HG02970 (cell line): Measurements from ENCODE around the gene CFAP97.
"Not testable (repeated sequence)": the region's sequence is repeated elsewhere in the genome, so short reads cannot be mapped to it uniquely, and the experiment has no call there.

Source experiments
- ATAC-seq: cut with Tn5 transposase; IDR thresholded peaks from one replicate; pipeline ENCODE4 v1.9.1; 2021; ENCODE audit warnings: mild to moderate bottlenecking, moderate library complexity, moderate number of reproducible peaks; ENCODE audit not compliant: unreplicated experiment, low FRiP score

Gene CFAP97

DNA sequence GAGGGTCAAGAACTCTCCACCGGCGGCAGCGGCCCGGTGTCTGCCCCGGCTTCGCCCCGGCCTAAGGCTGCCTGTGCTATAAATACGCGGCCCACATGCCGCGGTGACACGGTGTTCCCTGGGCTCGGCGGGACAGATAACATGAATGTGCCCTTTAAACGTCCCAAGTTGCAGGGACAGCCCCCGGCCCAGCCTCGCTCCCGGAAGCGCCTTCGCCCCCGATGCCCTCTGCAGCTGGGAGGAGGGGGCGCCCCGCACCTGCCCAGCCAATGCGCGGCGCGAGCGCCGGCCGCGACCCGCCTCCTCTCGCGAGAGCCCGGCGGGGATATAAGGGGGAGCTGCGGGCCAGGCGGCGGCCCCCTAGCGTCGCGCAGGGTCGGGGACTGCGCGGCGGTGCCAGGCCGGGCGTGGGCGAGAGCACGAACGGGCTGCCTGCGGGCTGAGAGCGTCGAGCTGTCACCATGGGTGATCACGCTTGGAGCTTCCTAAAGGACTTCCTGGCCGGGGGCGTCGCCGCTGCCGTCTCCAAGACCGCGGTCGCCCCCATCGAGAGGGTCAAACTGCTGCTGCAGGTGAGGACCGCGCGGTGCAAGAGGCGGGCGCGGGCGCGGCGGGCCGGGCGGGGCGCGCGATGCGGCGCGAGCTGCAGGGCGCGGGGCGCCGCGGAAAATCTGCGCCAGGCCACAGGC, 60.7 kb downstream of the CFAP97 start, which contains the start of gene SLC25A4:
Gene SLC25A4 (plus strand): TSS at position 355 of the 689 bp plus-strand sequence. CDS start 107 bp downstream, at position 462.
- ATAC-seq = peak; percentile 94

- ATAC-seq = no peak
These were observed 61.3 kb downstream of the CFAP97 start for GRCh38 chr4:185142564-185142911.

GRCh38 chr4:185141777-185142176, 62.0 kb downstream of the CFAP97 start:
- ATAC-seq = no peak

- no peak for ATAC-seq
These were observed 64.1 kb downstream of the CFAP97 start for GRCh38 chr4:185139736-185140135.

- no peak for ATAC-seq
These were observed 65.6 kb downstream of the CFAP97 start for GRCh38 chr4:185138161-185138560.

DNA sequence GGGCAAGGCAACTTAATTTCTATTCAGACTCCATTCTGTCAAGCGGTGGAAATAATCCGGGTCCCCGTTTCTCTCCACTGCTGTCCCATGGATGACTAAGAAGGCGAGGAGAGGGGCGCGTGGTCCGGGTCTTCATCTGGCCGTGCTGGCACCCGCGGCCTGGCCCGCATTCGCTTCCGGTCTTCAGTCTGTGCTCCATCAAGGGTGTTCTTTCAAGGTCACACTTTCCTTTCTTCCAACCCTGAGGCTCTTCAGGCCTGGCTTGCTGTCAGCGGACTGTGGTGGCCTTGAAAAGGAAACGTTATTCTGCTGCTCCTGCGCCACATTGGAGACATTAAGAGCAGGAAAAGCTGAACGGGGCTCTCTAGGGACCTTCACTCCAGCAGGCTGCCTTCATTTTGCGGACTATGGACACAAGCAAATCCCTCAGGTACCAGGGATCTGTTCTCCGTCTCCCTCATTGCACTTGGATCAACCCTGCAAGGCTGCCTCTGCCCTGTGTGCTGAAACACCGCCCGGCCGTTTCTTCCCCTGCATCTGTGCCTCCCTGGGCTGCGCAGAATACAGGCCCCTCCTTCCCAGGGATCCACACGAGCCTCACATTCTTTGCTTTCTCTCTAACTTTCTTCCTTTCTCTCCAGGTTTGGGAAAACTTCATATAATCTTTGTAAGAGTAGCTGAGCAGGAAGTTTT, 66.4 kb downstream of the CFAP97 start:
- ATAC-seq = no peak

DNA sequence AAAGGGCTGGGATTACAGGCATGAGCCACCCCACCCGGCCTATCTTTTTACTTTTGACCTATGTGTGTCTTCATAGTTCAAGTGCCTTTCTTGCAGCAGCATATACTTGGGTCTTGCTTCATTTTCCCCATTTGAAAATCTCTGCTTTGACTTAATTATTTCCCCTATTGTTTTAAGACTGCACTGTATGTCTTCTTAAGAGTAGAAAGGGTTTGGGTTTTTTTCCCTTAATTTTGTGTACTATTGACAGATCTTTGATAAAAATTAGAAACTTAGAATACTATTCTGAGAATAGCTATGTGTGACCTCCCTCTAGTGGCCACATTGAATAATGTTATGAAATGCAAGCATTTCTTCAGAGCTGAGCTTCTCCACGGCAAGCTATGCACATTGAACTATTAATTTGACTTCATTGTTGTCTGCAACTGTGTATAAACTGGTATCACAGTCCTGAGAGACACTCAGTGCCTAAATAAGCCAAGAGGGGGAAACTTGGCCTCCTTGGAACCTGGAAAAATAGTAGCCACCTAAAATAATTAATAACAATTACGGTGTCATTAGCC, 69.4 kb downstream of the CFAP97 start:
- no peak for ATAC-seq

GRCh38 chr4:185128272-185129119, 75.3 kb downstream of the CFAP97 start:
- no peak for ATAC-seq

DNA sequence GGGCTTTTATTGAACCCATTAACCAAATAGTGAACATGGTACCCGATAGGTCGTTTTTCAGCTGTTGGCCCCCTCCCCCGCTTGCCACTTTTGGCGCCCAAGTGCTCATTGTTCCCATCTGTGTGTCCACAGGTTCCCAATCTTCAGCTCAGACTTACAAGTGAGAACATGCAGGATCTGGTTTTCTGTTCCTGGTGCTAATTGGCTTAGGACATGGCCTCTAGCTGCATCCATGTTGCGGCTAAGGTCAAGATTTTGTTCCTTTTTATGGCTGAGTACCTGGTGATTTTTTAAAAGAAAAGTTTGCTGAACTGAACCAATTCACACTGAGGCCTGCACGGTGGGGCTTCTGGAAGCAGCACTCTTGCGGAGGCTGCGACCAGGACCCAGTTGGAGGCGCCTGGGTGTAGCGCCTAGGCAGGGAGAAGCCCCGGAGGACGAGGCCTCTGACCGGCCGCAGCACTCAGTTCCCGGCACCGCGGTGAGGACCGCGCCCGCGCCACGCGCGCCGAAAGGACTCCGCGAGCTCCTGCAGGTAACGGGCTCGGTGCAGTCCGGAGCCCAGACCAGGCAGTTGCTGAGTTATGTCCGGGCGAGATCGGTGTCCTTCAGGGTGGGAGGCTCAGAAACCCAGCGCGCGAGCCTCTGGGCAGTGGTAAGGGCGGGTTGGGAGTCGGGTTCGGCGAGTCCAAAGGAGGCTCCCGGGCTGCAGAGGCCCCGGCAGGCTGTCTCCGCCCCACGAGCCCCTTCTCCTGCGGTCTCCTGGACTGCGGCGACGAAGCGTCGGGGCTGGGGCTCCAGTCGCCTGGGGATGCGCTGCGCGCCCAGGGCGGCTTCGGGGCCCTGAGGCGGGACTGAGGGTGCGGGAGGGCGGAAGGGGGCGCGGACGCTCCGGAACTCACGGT, 76.5 kb downstream of the CFAP97 start:
- ATAC-seq = no peak

- no peak for ATAC-seq
These were observed 79.8 kb downstream of the CFAP97 start for GRCh38 chr4:185124006-185124405.

- no peak for ATAC-seq
These were observed 81.0 kb downstream of the CFAP97 start for GRCh38 chr4:185122681-185123345.

- no peak for ATAC-seq
These were observed 83.2 kb downstream of the CFAP97 start for GRCh38 chr4:185120631-185120946.

DNA sequence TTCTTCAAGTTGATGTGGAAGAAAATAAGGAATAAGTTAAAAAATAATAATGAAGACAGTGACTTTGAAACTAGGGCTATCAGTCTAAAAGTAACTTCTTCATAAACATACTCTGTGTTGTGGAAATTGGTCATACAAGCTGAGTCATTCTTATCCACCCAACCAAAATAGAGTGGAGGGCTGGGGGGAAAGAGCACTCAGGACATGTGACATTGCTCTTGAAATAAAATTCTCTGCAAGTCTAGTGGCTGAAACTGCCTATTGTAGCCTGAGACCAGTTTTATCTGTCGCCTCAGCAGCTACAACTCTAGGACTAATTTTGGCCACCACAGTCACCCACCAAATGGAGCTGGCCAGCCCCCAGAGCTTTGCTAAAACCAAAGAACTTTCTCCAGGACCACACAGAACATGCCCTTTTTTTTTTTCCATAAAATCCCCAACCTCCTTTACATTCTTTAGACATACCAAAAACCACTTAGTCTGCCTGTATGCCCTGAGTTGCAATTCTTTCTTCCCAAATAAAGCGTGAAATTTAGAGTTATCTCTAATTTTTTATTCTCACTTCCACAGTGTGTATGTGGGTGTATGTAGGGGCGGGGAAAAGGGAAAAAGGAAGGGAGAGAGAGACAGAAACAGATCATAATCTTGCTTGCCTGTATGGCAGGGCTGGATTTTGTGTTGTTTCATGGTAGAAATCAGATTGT, 83.7 kb downstream of the CFAP97 start:
- no peak for ATAC-seq

DNA sequence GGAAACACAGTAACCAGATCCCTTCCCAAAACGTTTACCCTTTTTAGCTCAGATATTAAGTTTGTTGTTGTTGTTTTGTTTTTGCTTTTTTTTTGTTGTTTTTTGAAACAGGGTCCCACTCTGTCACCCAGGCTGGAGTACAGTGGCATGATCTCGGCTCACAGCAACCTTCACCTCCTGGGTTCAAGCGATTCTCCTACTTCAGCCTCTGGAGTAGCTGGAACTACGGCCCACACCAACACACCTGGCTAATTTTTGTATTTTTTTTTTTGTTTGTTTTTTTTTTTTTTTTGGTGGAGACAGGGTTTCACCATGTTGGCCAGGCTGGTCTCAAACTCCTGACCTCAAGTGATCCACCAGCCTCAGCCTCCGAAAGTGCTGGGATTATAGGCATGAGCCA, 84.3 kb downstream of the CFAP97 start:
- not testable (repeated sequence) for ATAC-seq

GRCh38 chr4:185118876-185119275, 84.9 kb downstream of the CFAP97 start:
- no peak for ATAC-seq

DNA sequence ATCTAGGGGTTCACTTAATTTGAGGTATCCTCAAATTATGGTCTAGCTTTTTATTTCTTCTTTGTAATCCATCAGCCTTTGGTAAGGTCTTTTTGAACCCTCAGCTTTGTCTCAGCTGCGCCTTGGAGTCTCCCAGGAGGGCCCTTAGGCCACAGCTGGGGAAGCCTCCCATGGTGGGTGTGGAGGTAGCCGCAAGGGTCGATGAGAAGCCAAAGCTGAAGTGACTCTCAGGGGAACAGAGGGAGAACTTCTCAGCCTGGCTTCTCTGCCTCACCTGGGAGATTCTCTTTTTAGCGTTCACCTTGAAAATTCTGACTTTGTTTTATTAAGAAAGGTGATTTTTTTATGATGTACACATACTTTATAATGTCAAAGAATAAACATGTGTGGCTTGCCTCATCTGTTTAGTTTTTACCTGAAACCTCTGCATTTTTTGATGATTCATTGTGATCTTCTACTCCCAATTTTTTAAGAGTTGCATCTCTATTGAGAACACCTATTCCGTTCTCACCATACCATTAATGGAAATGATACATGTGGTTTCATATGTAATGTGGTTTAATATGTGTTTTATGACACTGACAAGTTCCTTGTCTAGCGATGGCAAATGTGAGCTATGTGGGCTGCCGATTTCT, 86.4 kb downstream of the CFAP97 start:
- no peak for ATAC-seq

GRCh38 chr4:185115827-185116232, 88.0 kb downstream of the CFAP97 start:
- ATAC-seq = no peak

GRCh38 chr4:185113340-185113739, 90.5 kb downstream of the CFAP97 start:
- ATAC-seq = no peak
